CD4-positive, alpha-beta T cell treated with Interleukin-2 at 100 ng/mL for 4 hours (primary cell): ENCODE data around the gene GPS2.
"Not testable (repeated sequence)": the region's sequence is repeated elsewhere in the genome, so short reads cannot be mapped to it uniquely, and the experiment has no call there.

Experiments
- DNase-seq: peaks from one replicate; pipeline ENCODE4 v3.0.0-alpha.2; 2020; ENCODE audit warnings: low spot score

The GPS2 gene

DNA sequence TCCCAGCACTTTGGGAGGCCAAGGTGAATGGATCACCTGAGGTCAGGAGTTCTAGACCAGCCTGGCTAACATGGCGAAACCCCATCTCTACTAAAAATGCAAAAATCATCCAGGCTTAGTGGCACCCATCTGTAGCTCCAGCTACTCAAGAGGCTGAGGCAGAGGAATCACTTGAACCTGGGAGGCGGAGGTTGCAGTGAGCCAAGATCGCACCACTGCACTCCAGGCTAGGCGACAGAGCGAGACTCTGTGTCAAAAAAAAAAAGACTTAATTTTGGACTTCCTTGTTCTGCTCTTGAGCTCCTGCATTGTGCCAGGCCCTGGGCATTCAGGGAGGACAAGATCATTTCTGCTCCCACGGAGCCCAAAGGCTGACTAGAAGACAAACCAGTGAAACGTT is 22.4 kb upstream of the GPS2 start:
- DNase-seq = not testable (repeated sequence)

- DNase-seq = peak; percentile 87
Measured at GRCh38 chr17:7336240-7337175, 21.3 kb upstream of the GPS2 start, which contains the start of gene ACAP1. Gene ACAP1 (plus strand): TSS chr17:7336529. CDS start chr17:7336735, 206 bp downstream.

DNA sequence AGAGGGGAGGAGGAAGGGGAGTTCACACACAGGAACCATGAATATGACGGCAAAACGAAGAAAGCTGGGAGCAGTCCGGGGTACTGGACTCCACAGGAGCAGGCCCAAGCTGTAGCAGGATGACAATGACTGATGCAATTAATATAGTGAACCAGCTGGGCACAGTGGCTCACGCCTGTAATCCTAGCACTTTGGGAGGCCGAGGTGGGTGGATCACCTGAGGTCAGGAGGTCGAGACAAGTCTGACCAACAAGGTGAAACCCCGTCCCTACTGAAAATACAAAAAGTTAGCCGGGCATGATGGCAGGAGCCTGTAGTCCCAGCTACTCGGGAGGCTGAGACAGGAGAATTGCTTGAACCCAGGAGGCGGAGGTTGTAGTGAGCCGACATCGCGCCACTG is 20.6 kb upstream of the GPS2 start:
- DNase-seq = not testable (repeated sequence)

GRCh38 chr17:7334938-7335538 is 19.9 kb upstream of the GPS2 start:
- DNase-seq = no peak

DNA sequence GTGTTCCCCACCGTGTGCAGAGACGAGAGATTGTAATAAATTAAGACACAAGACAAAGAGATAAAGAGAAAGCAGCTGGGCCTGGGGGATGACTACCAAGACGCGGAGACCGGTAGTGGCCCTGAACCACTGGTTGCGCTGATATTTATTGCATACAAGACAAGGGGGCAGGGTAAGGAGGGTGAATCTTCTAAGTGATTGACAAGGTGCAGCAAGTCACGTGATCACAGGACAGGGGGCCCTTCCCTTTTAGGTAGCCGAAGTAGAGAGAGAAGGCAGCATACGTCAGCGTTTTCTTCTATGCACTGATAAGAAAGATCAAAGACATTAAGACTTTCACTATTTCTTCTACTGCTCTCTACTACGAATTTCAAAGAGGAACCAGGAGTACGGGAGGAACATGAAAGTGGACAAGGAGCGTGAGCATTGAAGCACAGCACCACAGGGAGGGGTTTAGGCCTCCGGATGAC is 17.5 kb upstream of the GPS2 start:
- DNase-seq = peak; percentile 61

- DNase-seq = no peak
Measured at GRCh38 chr17:7332111-7332510, 17.0 kb upstream of the GPS2 start.

DNA sequence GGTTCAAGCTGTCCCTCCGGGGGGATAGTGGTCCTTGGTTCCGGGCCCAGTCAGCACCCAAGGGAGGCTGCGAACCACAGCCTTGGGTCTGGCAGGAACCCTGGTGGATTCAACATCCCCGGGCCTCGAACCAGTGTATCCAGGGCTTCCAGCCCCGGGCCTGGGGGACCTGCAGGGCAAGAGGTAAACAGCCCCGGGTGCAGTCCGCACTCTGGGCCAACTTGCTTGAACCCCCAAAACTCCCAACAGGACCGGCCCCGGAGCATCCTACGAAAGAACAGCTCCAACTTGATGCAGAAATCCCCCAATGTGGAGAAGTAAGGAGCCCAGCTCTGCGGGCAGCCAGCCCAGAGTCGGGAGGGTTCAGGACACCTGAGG is 15.5 kb upstream of the GPS2 start:
- DNase-seq = no peak

- peak; percentile 79 for DNase-seq
Measured at GRCh38 chr17:7329997-7330637, 15.0 kb upstream of the GPS2 start.

DNA sequence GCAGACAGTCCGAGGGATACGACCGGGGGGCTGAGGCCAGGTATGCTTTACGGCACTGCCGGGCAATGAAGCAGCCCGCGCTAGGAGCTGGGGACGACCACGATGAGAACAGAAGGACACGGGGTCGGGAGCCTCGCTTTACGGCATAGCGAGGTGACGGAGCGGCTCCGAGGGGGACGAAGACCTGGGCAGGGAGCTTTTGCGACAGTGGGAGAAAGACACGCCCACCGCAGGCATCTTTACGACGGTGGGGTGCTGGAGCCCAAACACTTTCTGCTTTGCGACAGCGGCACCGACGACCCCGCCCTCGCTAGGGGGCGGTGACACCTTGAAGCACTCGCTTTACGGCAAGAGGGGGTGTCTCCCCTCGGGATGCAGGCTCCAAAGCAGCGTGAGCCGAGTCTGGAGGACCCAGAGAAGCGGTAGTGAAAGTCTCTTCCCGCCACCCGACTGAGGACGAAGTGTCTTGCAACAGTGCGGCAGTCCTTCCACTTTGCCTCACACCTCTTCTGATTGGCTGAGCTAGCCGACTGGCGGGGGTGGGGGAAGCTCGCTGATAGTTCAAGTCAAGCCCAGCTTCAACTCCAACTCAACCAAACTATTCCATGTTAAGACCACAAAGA is 14.3 kb upstream of the GPS2 start:
- peak; percentile 98 for DNase-seq

- DNase-seq = peak; percentile 20
Measured at GRCh38 chr17:7328840-7329373, 13.7 kb upstream of the GPS2 start, which contains the start of gene NEURL4. Gene NEURL4 (minus strand): TSS chr17:7329335. CDS start chr17:7329312, 23 bp downstream.

DNA sequence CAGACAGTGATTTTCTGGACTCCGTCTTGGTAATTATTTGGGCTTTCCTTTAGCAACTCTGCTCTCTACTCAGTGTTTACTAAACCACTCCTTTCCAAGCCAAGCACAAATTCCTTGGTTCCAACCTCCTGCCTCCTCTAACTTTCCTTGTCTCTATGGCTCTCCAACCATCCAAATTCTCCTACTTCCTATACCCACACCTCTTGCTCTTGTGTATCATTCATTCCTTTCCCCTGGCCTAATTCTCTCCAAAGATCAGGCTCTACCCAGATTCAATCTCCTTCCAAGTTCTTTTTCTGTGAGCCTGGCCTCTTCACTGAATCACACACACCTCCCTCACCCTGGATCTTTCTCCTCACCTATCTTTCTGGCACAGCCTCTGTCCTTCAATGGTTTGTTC is 12.8 kb upstream of the GPS2 start:
- DNase-seq = no peak

DNA sequence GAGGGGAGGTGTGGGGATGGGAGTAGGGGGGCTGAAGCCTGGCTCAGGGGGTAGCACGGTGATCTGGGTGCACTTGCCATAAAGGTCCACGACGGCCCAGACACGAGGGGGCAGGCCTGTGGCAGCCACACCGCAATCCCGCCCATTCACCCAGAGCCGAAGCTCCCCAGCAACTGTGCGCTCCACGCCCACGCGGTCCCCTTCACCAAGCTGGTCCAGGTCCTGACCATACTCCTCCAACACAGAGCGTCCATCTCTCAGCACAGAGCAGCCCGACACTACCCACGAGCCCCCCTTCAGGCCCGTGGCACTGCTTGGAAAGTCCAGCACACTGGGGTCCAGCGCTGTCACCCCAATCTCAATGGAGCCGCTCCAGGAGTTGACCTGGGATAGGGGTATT is 12.3 kb upstream of the GPS2 start:
- DNase-seq = no peak

DNA sequence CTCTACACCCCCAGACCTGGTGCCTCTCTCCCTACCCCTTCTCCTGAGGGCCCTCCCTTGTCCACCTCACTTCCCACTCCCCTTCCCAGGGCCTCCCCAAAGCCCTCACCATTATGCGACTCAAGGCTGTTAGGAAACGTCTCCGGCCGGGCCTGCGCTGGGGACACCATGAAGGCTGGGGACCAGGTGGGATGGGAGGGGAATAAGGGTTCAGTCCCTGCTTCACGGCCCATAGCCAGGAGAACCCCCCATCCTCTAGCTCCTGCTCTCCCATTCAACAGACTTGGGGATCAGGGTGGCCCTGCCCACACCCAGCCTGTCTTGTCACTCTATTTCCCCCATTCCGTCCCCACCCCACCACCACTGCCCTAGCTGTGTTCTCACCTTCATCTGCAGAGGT is 11.9 kb upstream of the GPS2 start:
- no peak for DNase-seq

DNA sequence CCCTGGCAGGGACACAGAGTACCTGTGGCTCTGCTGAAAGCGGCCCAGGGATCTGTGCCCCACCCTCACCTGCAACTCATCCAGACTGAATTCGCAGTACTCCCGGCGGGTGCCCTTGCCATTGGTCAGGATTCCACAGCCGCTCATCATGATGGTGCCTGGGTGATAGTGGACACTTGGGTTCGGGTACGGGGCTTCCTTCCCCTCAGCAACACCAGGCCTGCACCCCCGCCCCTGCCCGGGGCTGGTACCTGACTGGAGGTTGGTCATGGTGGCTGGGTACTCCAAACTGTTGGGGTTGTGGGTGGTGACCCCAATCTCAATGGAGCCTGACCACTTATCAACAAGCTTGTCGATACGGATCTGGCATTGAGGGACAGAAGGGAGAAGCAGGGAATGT is 11.0 kb upstream of the GPS2 start:
- no peak for DNase-seq

DNA sequence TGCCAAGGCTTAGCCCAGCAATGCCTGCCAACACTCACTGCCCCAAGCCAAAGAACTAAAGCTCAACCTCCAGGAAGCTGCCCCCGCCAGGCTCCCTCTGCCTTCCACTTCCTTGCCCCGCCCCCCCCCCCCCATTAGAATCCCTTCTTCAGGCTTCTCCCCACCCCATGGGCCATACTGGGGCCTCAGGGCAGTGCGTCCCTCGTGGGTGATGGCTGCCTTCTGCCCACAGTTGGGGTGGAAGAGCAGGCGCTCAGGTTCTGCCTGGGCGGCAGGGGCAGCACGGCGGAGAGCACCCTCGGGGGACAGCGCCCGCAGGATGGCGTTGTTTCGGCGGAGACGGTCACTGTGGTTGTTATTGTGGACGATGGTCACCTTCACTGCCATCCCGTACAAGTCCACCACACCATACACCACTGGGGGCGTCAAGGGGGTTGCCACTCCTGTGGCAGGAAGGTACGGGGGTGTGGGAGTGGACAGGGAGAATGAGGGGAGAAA is 9.9 kb upstream of the GPS2 start:
- DNase-seq = no peak

DNA sequence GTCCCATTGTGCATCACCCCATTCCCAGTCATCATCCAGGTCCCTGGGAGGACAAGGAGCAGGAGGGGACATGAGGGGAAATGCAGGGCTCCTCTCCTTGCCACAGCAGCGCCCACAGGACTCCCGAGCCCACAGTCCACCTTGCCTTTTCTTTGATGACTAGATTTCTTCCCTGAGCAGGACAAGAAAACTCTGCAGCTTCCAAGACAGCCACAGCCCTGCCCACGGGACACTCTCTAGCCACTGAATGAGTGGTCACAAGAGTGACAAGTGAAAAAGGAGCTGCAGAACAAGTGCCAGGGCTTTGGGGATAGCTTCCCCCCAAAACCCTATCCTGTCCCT is 9.2 kb upstream of the GPS2 start:
- no peak for DNase-seq

- DNase-seq = peak; percentile 68
Measured at GRCh38 chr17:7323731-7324437, 8.7 kb upstream of the GPS2 start.

DNA sequence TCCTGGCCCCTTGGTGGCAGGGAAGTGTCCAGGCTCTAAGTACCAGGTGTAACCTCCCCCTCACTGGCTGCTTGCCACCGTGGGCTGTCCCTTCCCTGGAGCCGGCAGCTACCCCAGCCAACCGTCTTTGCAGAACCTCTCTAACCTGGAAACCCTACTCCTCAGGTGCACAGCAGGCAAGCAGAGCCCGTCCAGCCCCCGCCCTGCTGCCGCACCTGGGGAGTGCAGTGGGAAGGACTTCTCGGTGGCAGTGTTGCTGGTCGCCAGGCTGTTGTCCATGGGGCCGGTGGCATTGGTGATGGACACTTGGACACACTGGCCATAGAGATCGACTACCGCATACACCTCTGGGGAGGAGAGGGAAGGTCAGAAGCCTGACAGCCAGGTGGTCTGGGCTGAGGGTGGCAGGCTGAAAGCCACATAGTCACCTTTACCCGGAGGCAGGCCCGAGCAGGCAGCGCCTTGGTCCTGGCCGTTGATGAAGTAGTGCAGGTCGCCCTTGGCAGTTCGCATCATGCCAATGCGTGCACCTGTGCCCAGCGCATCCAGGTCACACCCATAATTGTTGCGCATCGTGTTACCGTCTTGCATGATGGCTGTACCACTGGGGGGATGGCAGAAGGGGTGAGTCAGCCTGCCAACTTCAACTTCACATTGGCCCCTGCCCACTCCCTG is 7.5 kb upstream of the GPS2 start:
- DNase-seq = no peak

DNA sequence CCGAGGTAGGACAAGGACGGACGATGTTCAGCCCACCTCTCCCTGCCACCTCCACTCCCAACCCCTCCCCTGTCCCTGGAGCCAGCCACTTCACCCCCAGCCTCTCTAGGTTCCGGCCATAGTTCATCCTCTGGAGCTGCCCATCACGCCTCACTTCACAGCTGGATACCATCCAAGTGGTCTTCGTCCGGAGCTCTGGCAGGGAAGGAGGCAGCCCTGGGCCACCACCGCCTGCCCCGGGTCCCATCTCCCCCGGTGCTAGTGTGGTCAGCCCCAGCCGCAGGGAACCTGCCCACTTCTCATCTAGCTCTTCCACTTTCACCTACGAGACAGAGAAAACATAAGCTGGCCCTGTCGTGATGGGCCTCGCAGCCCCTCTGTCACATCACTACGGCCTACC is 6.3 kb upstream of the GPS2 start:
- no peak for DNase-seq

- DNase-seq = no peak
Measured at GRCh38 chr17:7318121-7318860, 3.1 kb upstream of the GPS2 start.
